ENCODE data around the gene RPGRIP1L.

GRCh38 chr16:53601961-53602360 is 101.7 kb downstream of the RPGRIP1L start:
- TF ChIP-seq CTCF (IDR thresholded peaks at IDR 0.05): no peak
- no peak for TF ChIP-seq POLR2A (IDR thresholded peaks at IDR 0.05)

Measured in lower leg skin (tissue), 3 donors.